GM12873 (cell line): ENCODE measurements around the gene RPTOR.

ENCODE experiments used
- TF ChIP-seq, protein P1 (sequence below): IDR thresholded peaks from 2 replicates; pipeline ENCODE4 v1.5.1; 2012; ENCODE audit warnings: low read depth, mild to moderate bottlenecking, moderate library complexity, low read length, control low read depth; ENCODE audit not compliant: insufficient read depth; ENCODE audit errors: missing control alignments

The RPTOR gene

DNA sequence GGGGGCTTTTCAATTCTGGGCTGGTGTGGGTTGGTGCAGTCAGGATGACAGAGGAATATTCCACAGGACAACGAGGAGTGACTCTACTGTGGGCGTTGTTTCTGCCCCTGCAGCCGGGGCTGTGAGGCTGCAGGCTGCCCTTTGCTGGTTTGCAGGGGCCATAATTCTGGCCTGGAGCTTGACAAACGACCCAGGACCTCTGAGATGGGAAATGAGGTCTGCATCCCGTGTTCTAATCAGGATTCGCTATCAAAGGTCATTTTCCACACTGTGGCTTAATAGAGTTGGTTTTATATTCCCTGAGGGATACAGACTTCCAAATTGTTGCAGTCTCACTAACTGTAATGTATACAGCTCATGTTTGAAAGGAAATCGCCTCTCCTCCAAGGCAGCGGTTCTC lies 180.9 kb downstream of the RPTOR start:
- TF ChIP-seq, protein P1, sequence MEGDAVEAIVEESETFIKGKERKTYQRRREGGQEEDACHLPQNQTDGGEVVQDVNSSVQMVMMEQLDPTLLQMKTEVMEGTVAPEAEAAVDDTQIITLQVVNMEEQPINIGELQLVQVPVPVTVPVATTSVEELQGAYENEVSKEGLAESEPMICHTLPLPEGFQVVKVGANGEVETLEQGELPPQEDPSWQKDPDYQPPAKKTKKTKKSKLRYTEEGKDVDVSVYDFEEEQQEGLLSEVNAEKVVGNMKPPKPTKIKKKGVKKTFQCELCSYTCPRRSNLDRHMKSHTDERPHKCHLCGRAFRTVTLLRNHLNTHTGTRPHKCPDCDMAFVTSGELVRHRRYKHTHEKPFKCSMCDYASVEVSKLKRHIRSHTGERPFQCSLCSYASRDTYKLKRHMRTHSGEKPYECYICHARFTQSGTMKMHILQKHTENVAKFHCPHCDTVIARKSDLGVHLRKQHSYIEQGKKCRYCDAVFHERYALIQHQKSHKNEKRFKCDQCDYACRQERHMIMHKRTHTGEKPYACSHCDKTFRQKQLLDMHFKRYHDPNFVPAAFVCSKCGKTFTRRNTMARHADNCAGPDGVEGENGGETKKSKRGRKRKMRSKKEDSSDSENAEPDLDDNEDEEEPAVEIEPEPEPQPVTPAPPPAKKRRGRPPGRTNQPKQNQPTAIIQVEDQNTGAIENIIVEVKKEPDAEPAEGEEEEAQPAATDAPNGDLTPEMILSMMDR, result no peak

DNA sequence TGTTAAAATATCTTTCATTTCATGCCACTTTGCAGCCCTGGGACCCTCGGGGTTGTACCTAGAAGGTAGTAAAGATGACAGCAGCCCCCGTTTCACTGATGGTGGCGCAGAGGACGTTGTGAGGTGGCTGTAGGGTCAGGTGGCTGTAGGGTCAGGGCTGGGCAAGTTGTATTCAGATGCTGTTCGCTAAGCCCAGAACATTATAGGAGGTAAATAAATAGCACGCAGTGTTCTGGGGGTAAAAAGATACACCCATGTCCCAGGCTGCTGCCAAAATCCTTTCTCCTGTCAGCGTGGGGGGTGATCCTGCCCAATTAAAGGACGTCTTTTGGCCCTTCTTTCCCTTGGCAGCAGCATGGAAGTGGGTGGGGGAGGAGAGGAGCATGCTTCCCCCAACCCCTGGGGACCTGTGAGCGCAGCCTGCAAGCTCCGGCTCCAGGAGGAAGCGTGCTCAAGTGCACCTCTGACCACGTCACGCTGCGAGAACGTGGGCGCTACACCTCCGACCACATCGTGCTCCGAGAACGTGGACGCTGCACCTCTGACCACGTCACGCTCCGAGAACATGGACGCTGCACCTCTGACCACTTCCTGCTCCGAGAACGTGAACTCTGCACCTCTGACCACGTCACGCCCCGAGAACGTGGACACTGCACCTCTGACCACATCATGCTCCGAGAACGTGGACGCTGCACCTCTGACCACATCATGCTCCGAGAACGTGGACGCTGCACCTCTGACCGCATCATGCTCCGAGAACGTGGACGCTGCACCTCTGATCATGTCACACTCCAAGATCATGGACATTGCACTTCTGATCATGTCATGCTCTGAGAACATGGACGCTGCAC lies 182.1 kb downstream of the RPTOR start:
- TF ChIP-seq, protein P1, result no peak

GRCh38 chr17:80727409-80727755 lies 182.7 kb downstream of the RPTOR start:
- TF ChIP-seq, protein P1, result no peak

- TF ChIP-seq, protein P1, result no peak
Measured at GRCh38 chr17:80729016-80729415, 184.4 kb downstream of the RPTOR start.

DNA sequence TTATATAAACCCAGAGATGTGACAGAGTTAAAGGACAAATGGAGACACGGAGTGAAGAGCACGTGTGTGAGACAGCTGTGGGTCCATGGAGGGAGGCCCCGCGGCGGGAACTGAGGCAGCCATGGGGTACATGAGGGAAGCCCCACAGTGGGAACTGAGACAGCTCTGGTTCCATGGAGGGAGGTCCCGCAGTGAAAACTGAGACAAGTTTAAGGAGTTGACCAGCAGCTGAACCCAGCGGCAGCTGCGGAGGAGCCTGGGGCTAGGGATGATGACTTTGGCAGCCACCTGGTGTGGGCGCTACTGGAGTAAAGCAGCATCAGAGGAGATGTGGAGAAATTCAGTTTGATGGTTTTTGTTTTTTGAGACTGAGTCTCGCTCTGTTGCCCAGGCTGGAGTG lies 185.1 kb downstream of the RPTOR start:
- TF ChIP-seq, protein P1, result no peak

- TF ChIP-seq, protein P1, result no peak
Measured at GRCh38 chr17:80730739-80731138, 186.1 kb downstream of the RPTOR start.

DNA sequence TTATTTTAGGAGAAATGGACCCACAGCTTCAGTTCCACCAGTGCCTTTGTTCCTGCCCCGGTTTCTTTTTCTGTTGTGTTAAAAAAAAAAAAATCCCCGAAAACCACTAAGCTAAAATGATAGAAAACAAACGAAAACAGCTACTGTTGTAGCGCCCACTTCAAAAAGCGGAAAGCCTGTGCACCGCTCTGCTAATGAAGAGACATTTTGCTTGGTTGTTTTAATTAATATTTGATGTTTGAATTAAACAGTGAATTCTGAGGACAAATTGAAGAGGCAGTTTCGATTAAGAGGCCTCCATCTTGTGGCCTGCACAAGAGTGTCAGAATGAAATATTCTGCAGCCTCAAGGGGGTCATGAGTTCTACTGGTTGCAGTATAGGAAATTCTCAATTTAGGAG lies 186.7 kb downstream of the RPTOR start:
- TF ChIP-seq, protein P1, result no peak
